HG03442 (cell line): ENCODE measurements around the gene CEP112.

Experiments
- ATAC-seq: cut with Tn5 transposase; IDR thresholded peaks from one replicate; pipeline ENCODE4 v1.9.1; 2021; ENCODE audit warnings: mild to moderate bottlenecking, moderate library complexity; ENCODE audit not compliant: unreplicated experiment

The CEP112 gene

GRCh38 chr17:65618516-65618915 is 573.4 kb downstream of the CEP112 start:
- no peak for ATAC-seq

- no peak for ATAC-seq
Measured at GRCh38 chr17:65617496-65617895, 574.4 kb downstream of the CEP112 start.

GRCh38 chr17:65609749-65610148 is 582.2 kb downstream of the CEP112 start:
- no peak for ATAC-seq

GRCh38 chr17:65609286-65609685 is 582.6 kb downstream of the CEP112 start:
- no peak for ATAC-seq

GRCh38 chr17:65604070-65604469 is 587.9 kb downstream of the CEP112 start:
- ATAC-seq = no peak

GRCh38 chr17:65601881-65602280 is 590.1 kb downstream of the CEP112 start:
- ATAC-seq = no peak

- ATAC-seq = no peak
Measured at GRCh38 chr17:65601145-65601544, 590.8 kb downstream of the CEP112 start.

GRCh38 chr17:65600518-65600917 is 591.4 kb downstream of the CEP112 start:
- no peak for ATAC-seq

GRCh38 chr17:65599650-65600049 is 592.3 kb downstream of the CEP112 start:
- no peak for ATAC-seq

GRCh38 chr17:65598746-65599145 is 593.2 kb downstream of the CEP112 start:
- no peak for ATAC-seq

GRCh38 chr17:65595071-65595656 is 596.8 kb downstream of the CEP112 start:
- no peak for ATAC-seq

GRCh38 chr17:65593855-65594845 is 597.8 kb downstream of the CEP112 start:
- no peak for ATAC-seq

GRCh38 chr17:65593092-65593854 is 598.7 kb downstream of the CEP112 start:
- no peak for ATAC-seq

- ATAC-seq = no peak
Measured at GRCh38 chr17:65592125-65592965, 599.6 kb downstream of the CEP112 start.

- no peak for ATAC-seq
Measured at GRCh38 chr17:65589321-65589720, 602.6 kb downstream of the CEP112 start.

- ATAC-seq = no peak
Measured at GRCh38 chr17:65588181-65588808, 603.6 kb downstream of the CEP112 start.

GRCh38 chr17:65587534-65588180 is 604.3 kb downstream of the CEP112 start:
- no peak for ATAC-seq

- ATAC-seq = no peak
Measured at GRCh38 chr17:65586899-65587298, 605.0 kb downstream of the CEP112 start.
